BLaER1 (cell line): ENCODE measurements around the gene COQ8B.
"Not testable (repeated sequence)": the region's sequence is repeated elsewhere in the genome, so short reads cannot be mapped to it uniquely, and the experiment has no call there.

Experiments used
- H3K27ac ChIP-seq: shearing (Covaris generic); formaldehyde crosslinking; 2 replicates; pipeline ENCODE4 v1.8.1; 2022
- H3K27me3 ChIP-seq: shearing (Covaris generic); formaldehyde crosslinking; 2 replicates; pipeline ENCODE4 v1.8.1; 2022
- H3K36me3 ChIP-seq: shearing (Covaris generic); formaldehyde crosslinking; 2 replicates; pipeline ENCODE4 v1.8.1; 2022
- H3K4me1 ChIP-seq: shearing (Covaris generic); formaldehyde crosslinking; 2 replicates; pipeline ENCODE4 v1.8.1; 2022
- H3K4me2 ChIP-seq: shearing (Covaris generic); formaldehyde crosslinking; 2 replicates; pipeline ENCODE4 v1.8.1; 2022
- H3K4me3 ChIP-seq: shearing (Covaris generic); formaldehyde crosslinking; 2 replicates; pipeline ENCODE4 v1.8.1; 2022
- H3K9ac ChIP-seq: shearing (Covaris generic); formaldehyde crosslinking; 2 replicates; pipeline ENCODE4 v1.8.1; 2022
- H3K9me3 ChIP-seq: shearing (Covaris generic); formaldehyde crosslinking; 2 replicates; pipeline ENCODE4 v1.8.1; 2022
- H4K20me1 ChIP-seq: shearing (Covaris generic); formaldehyde crosslinking; 2 replicates; pipeline ENCODE4 v1.8.1; 2022
- Cebpa-rat ChIP-seq: shearing (Covaris generic); IDR thresholded peaks from 2 replicates; pipeline ENCODE4 v1.8.1; 2022

COQ8B gene

DNA sequence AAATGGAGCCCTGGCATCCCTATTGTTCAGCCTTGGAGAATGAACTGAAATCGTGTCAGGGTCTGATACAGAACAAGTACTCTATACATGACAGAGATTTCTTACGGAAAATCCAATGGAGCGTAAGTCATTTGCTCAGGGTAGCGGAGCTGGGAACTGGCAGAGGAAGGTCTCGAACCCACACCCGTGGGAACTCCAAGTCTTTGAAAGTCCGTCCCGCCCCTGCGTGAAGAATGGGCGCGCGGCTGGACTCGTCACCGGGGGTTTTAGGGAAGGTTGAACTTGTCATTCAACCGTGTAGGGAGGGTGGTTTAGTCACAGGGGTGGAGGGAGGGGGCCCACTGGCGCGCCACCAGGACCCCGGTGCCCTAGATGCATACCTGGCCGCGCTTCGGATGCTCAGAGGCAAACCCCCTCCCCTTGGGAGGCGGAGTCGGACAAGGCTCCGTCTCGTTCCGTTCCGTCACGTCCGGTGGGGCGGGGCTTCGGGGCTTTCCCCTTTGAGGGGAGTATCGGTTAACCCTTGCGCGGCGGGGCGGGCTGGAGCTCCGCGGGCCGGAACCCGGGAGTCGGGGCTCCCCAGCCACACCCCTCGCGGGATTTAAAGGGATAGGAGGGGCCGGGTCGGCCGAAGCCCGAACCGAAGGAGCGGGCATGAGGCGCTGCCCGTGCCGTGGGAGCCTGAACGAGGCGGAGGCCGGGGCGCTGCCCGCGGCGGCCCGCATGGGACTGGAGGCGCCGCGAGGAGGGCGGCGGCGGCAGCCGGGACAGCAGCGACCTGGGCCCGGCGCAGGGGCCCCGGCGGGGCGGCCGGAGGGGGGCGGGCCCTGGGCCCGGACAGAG is at the start of gene COQ8B, which contains the start of gene ITPKC:
Gene COQ8B, minus strand, starts transcription at position 405 of the 843 bp plus-strand sequence. CDS start 2,254 bp downstream, outside the sequence.
Gene ITPKC, plus strand, starts transcription at position 631 of the 843 bp plus-strand sequence. Its CDS starts 24 bp downstream, at position 655.
- H4K20me1 ChIP-seq, result peaks cover 17% of the 10 kb centered on the region
- no peak for TF ChIP-seq Cebpa-rat
- H3K9ac ChIP-seq, result peak within 1 kb of the TSS; percentile 86
- peak within 1 kb of the TSS; percentile 82 for H3K27ac ChIP-seq
- H3K27me3 ChIP-seq, result no peaks in the 10 kb centered on the region
- H3K4me3 ChIP-seq, result peak within 1 kb of the TSS; percentile 75
- H3K9me3 ChIP-seq, result no peaks in the 10 kb centered on the region
- H3K4me2 ChIP-seq, result peak within 1 kb of the TSS; percentile 95
- H3K4me1 ChIP-seq, result peaks cover 59% of the 10 kb centered on the region
- H3K36me3 ChIP-seq, result peaks cover 9% of the 10 kb centered on the region

GRCh38 chr19:40766385-40766784 is 49.7 kb upstream of the COQ8B start:
- H3K9ac ChIP-seq, H3K4me2 ChIP-seq, H3K27ac ChIP-seq, H3K27me3 ChIP-seq, H3K4me3 ChIP-seq: not testable (repeated sequence)
- Histone ChIP-seq H3K36me3 (peaks cover 96% of the 10 kb centered on the region), H3K9me3 (peaks cover 21% of the 10 kb centered on the region), H4K20me1 (peaks cover 48% of the 10 kb centered on the region), H3K4me1 (peaks cover 16% of the 10 kb centered on the region; the same call in 1 of the 2 replicates)

DNA sequence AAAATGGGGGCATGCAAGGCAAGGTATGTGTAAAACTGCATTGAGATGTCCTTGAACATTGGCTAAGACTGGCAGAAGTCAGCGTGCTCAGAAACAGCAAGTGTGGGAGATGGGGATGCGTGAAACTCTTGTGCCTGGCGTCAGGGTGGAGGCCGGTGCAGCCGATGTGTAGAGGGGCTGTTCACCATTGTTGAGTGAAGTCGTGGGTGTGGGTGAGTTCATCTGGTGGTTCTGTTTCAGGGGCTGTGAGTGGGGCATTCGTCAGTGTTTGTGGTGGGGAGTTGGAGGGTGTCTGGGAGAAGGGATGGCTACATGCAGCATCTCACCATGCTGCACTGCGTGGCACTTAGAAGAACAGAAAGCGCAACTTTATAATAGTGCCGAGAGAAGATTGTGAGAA is 47.3 kb upstream of the COQ8B start:
- no peak overlapping the region for H3K4me2 ChIP-seq
- peaks cover 100% of the 10 kb centered on the region for H3K36me3 ChIP-seq
- no peak overlapping the region for H3K9ac ChIP-seq
- no peak overlapping the region for H3K27ac ChIP-seq
- no peaks in the 10 kb centered on the region for H3K9me3 ChIP-seq
- TF ChIP-seq Cebpa-rat, result no peak
- peaks cover 17% of the 10 kb centered on the region; the same call in 1 of the 2 replicates for H3K4me1 ChIP-seq
- no peaks in the 10 kb centered on the region for H3K27me3 ChIP-seq
- H3K4me3 ChIP-seq, result no peak overlapping the region
- H4K20me1 ChIP-seq, result peaks cover 72% of the 10 kb centered on the region

GRCh38 chr19:40763526-40763925 is 46.8 kb upstream of the COQ8B start:
- Histone ChIP-seq H3K27ac (no peak overlapping the region), H3K36me3 (peaks cover 100% of the 10 kb centered on the region), H4K20me1 (peaks cover 76% of the 10 kb centered on the region)

GRCh38 chr19:40762754-40763470 is 46.2 kb upstream of the COQ8B start:
- no peaks in the 10 kb centered on the region for H3K27me3 ChIP-seq
- no peak for TF ChIP-seq Cebpa-rat

More at GRCh38 chr19:40763526-40763925, 46.8 kb upstream of the COQ8B start:
- no peaks in the 10 kb centered on the region for H3K27me3 ChIP-seq
- no peak overlapping the region for H3K4me2 ChIP-seq
- TF ChIP-seq Cebpa-rat, result no peak
- peaks cover 17% of the 10 kb centered on the region; the same call in 1 of the 2 replicates for H3K4me1 ChIP-seq
- H3K4me3 ChIP-seq, result no peak overlapping the region
- no peaks in the 10 kb centered on the region for H3K9me3 ChIP-seq
- H3K9ac ChIP-seq, result no peak overlapping the region

DNA sequence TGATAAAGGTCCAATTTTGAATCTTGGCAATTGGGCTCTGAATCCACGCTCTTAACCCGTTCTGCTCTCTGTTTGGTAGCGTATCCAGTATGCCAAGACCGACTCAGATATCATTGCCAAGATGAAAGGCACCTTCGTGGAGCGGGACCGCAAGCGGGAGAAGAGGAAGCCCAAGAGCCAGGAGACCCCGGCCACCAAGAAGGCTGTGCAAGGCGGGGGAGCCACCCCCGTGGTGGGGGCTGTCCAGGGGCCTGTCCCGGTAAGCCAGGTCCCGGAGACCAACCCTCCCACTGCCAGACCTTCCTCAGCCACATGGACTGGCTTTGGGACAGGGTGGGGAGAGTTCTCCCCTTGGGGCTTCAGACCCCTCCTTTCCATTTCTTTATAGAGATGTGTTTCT is 42.7 kb upstream of the COQ8B start:
- Histone ChIP-seq H3K9ac (no peak overlapping the region), H3K4me2 (no peak overlapping the region), H3K9me3 (no peaks in the 10 kb centered on the region), H3K27ac (no peak overlapping the region), H4K20me1 (peaks cover 100% of the 10 kb centered on the region), H3K27me3 (no peaks in the 10 kb centered on the region), H3K36me3 (peaks cover 100% of the 10 kb centered on the region), H3K4me3 (no peak overlapping the region), H3K4me1 (peaks cover 42% of the 10 kb centered on the region)
- TF ChIP-seq Cebpa-rat, result no peak

More at GRCh38 chr19:40762754-40763470, 46.2 kb upstream of the COQ8B start:
- Histone ChIP-seq H3K4me3 (no peak overlapping the region), H3K4me1 (peaks cover 17% of the 10 kb centered on the region; the same call in 1 of the 2 replicates), H4K20me1 (peaks cover 82% of the 10 kb centered on the region), H3K9me3 (no peaks in the 10 kb centered on the region), H3K4me2 (no peak overlapping the region), H3K9ac (0 out of 2 replicates have a peak overlapping the region, but pooled peaks have one; percentile 45), H3K27ac (no peak overlapping the region), H3K36me3 (peaks cover 100% of the 10 kb centered on the region)

GRCh38 chr19:40758491-40758890 is 41.8 kb upstream of the COQ8B start:
- peaks cover 100% of the 10 kb centered on the region for H3K36me3 ChIP-seq
- H3K9me3 ChIP-seq, result no peaks in the 10 kb centered on the region
- peaks cover 100% of the 10 kb centered on the region for H4K20me1 ChIP-seq
- no peak for TF ChIP-seq Cebpa-rat
- H3K9ac ChIP-seq, result no peak overlapping the region
- peaks cover 51% of the 10 kb centered on the region for H3K4me1 ChIP-seq
- H3K27ac ChIP-seq, result no peak overlapping the region
- no peak overlapping the region for H3K4me2 ChIP-seq
- no peak overlapping the region for H3K4me3 ChIP-seq
- H3K27me3 ChIP-seq, result no peaks in the 10 kb centered on the region

DNA sequence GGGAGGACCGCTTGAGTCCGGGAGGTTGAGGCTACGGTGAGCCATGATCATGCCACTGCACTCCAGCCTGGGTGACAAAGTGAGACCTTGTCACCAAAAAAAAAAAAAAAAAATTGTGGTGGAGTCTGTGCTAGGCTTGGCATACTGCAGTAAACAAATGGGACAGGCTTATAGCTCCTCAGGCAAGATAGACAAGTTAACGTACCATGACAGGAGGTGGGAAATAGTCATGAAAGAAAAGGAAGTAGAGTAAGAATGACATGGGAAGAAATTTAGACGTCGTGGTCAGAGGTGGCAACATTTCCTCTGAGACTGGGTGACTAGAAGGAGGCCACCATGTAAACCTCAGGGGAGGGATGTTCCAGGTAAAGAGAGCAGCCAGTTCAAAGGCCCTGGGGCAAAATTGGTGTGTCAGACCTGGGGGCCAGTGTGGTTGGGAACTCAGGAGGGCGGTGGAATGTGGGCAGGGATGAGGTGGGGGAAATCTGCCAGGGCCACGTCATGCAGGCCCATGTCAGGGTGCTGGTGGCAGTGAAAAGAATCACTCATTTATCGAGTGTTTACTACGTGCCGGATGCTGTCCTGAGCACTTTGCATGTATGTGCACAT is 39.9 kb upstream of the COQ8B start:
- Histone ChIP-seq H3K9me3 (no peaks in the 10 kb centered on the region), H3K27me3 (no peaks in the 10 kb centered on the region), H3K4me1 (peaks cover 53% of the 10 kb centered on the region), H3K4me3 (no peak overlapping the region), H3K36me3 (peaks cover 90% of the 10 kb centered on the region), H4K20me1 (peaks cover 92% of the 10 kb centered on the region), H3K4me2 (peak overlapping the region; percentile 47), H3K27ac (no peak overlapping the region), H3K9ac (peak overlapping the region; percentile 58; the same call in 1 of the 2 replicates)
- TF ChIP-seq Cebpa-rat, result no peak

GRCh38 chr19:40755791-40756190 is 39.1 kb upstream of the COQ8B start:
- Histone ChIP-seq H3K36me3 (peaks cover 82% of the 10 kb centered on the region), H3K4me2 (peak overlapping the region; percentile 47), H3K27ac (no peak overlapping the region), H3K9me3 (no peaks in the 10 kb centered on the region), H3K27me3 (no peaks in the 10 kb centered on the region), H3K9ac (peak overlapping the region; percentile 58; the same call in 1 of the 2 replicates), H4K20me1 (peaks cover 84% of the 10 kb centered on the region), H3K4me1 (peaks cover 50% of the 10 kb centered on the region), H3K4me3 (no peak overlapping the region)
- TF ChIP-seq Cebpa-rat, result no peak
